Thyroid gland (tissue), 4 donors: ENCODE data around the gene PIGU. TPM values are rescaled to one million over a fixed set of nuclear protein-coding genes. Genes with fewer than 3 reads are reported as not detected.
A peak's percentile ranks its signal among the peaks of the same experiment; 100 is the strongest.

Experiments
- DNase-seq, 2 donors: peaks; one replicate each; pipeline ENCODE4 v3.0.0-alpha.2; 2019
- H3K27ac ChIP-seq, 3 donors: fragments of 200-600 bp; sonication (generic); 1 replicate in 2 of 3; 2 replicates in 1 of 3; pipeline ENCODE4 v1.5.1; 2016 to 2019; ENCODE audit warnings: mild to moderate bottlenecking in 1 of 3, moderate library complexity in 1 of 3
- H3K27me3 ChIP-seq: fragments of 200-600 bp; sonication (generic); one replicate; pipeline ENCODE4 v1.5.1; 2019
- H3K36me3 ChIP-seq, 2 donors: fragments of 200-600 bp; sonication (generic); one replicate each; pipeline ENCODE4 v1.5.1; 2016 to 2019
- H3K4me1 ChIP-seq, 2 donors: fragments of 200-600 bp; sonication (generic); one replicate each; pipeline ENCODE4 v1.5.1; 2017 to 2019
- H3K4me3 ChIP-seq, 3 donors: fragments of 200-600 bp; sonication (generic); replicated peaks in 1 of 3; 1 replicate in 2 of 3; 2 replicates in 1 of 3; pipeline ENCODE4 v1.5.1; 2016; ENCODE audit warnings: mild to moderate bottlenecking in 1 of 3
- H3K9me3 ChIP-seq: fragments of 200-600 bp; sonication (generic); one replicate; pipeline ENCODE4 v1.5.1; 2017
- CTCF ChIP-seq, 6 experiments: fragments of 200-600 bp in 3 of 6; fragments of 450-650 bp in 3 of 6; sonication (generic) in 3 of 6; IDR thresholded peaks; one replicate each; pipeline ENCODE4 v1.5.1; 2016 to 2019; ENCODE audit warnings: antibody characterized with exemption in 6 of 6, mild to moderate bottlenecking in 2 of 6, inconsistent platforms in 1 of 6, moderate library complexity in 1 of 6
- POLR2A ChIP-seq, 2 donors: fragments of 450-650 bp; IDR thresholded peaks; one replicate each; pipeline ENCODE4 v1.6.1; 2017; ENCODE audit warnings: antibody characterized with exemption in 2 of 2, mild to moderate bottlenecking in 2 of 2, moderate library complexity in 1 of 2
- whole genome bisulfite sequencing, 2 donors: methylation state at CpG; one replicate each; pipeline ENCODE4 v1.1.5; 2017; 5-methylcytosine and 5-hydroxymethylcytosine counted together
- intact Hi-C: fragments of 100-400 bp; cut with DNase I; formaldehyde crosslinking; loops from one replicate; pipeline ENCODE4 v1.15.1; 2023
- total RNA-seq, 4 donors: library from RNA; depleted of rRNA; stranded (reverse); fragments of >200 nt; gene quantifications; one replicate each; pipeline ENCODE4 v1.2.3, GENCODE V29; 2016

PIGU gene
- total RNA-seq, 4 donors from 2014 or later = 12.1 to 25.8 (median 18.0) TPM

GRCh38 chr20:34636648-34637047 is 40.2 kb downstream of the PIGU start:
- WGBS, 2 donors = 77 to 87% methylated on average over 3 of the region's 3 CpGs
- Histone ChIP-seq H3K27ac (no peak overlapping the region), H3K36me3 (no peaks in the 10 kb centered on the region), H3K4me1 (peaks cover 0 to 7% of the 10 kb centered on the region in 2 donors), H3K9me3 (no peaks in the 10 kb centered on the region), H3K27me3 (no peaks in the 10 kb centered on the region), H3K4me3 (no peak overlapping the region)
- intact Hi-C loops = no loop called here
- DNase-seq = no peak
- TF ChIP-seq POLR2A (IDR thresholded peaks at IDR 0.05) = no peak

- Histone ChIP-seq H3K27ac (no peak overlapping the region), H3K9me3 (no peaks in the 10 kb centered on the region), H3K36me3 (no peaks in the 10 kb centered on the region), H3K27me3 (no peaks in the 10 kb centered on the region), H3K4me3 (no peak overlapping the region), H3K4me1 (no peaks in the 10 kb centered on the region)
- no peak for TF ChIP-seq CTCF (IDR thresholded peaks at IDR 0.05)
- no peak for TF ChIP-seq POLR2A (IDR thresholded peaks at IDR 0.05)
- no peak for DNase-seq
- 92 to 94% methylated on average over 3 of the region's 3 CpGs for WGBS, 2 donors
- intact Hi-C loops = no loop called here
Measured at GRCh38 chr20:34634392-34634791, 42.5 kb downstream of the PIGU start.

GRCh38 chr20:34632870-34633452 is 43.9 kb downstream of the PIGU start:
- TF ChIP-seq CTCF (IDR thresholded peaks at IDR 0.05) (no peak), POLR2A (IDR thresholded peaks at IDR 0.05) (no peak)
- WGBS, 2 donors = 56 to 70% methylated on average over 3 of the region's 3 CpGs
- H3K36me3 ChIP-seq = no peaks in the 10 kb centered on the region

GRCh38 chr20:34629904-34630303 is 47.0 kb downstream of the PIGU start:
- intact Hi-C loops = no loop called here
- Histone ChIP-seq H3K4me1 (no peaks in the 10 kb centered on the region), H3K9me3 (no peaks in the 10 kb centered on the region), H3K36me3 (no peaks in the 10 kb centered on the region), H3K27ac (no peak overlapping the region), H3K4me3 (no peak overlapping the region), H3K27me3 (no peaks in the 10 kb centered on the region)
- WGBS, 2 donors = 100% methylated on average over 1 of the region's 1 CpG
- DNase-seq = no peak
- TF ChIP-seq CTCF (IDR thresholded peaks at IDR 0.05) (no peak), POLR2A (IDR thresholded peaks at IDR 0.05) (no peak)

More at GRCh38 chr20:34632870-34633452, 43.9 kb downstream of the PIGU start:
- Histone ChIP-seq H3K4me1 (no peaks in the 10 kb centered on the region), H3K4me3 (no peak overlapping the region), H3K27ac (no peak overlapping the region), H3K9me3 (no peaks in the 10 kb centered on the region), H3K27me3 (no peaks in the 10 kb centered on the region)
- intact Hi-C loops = no loop called here
- DNase-seq = no peak

GRCh38 chr20:34629342-34629741 is 47.5 kb downstream of the PIGU start:
- Histone ChIP-seq H3K27me3 (no peaks in the 10 kb centered on the region), H3K4me1 (peaks cover 4% of the 10 kb centered on the region in 2 donors), H3K36me3 (no peaks in the 10 kb centered on the region), H3K27ac (no peak overlapping the region), H3K9me3 (no peaks in the 10 kb centered on the region), H3K4me3 (no peak overlapping the region)
- DNase-seq = peak in 1 of 2 donors; percentile 12
- no peak for TF ChIP-seq POLR2A (IDR thresholded peaks at IDR 0.05)
- no peak for TF ChIP-seq CTCF (IDR thresholded peaks at IDR 0.05)
- intact Hi-C loops = no loop called here
- 37 to 50% methylated on average over 1 of the region's 1 CpG for WGBS, 2 donors
